Measurements from ENCODE around the gene MCM5.

Gene MCM5

DNA sequence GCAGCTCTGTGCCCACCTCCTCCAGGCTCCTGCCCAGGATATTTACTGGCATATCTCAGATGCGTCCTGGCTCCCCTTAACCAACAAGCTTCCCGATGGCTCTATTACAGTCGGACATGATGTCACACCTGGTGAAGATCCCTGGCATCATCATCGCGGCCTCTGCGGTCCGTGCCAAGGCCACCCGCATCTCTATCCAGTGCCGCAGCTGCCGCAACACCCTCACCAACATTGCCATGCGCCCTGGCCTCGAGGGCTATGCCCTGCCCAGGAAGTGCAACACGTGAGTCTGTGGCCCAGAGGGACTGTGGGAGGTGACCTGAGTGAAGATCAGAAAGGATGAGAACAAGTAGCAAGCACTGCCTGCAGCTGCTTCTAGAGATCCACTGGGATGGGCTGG is 6.5 kb downstream of the MCM5 start:
- no peak overlapping the region for H3K4me3 ChIP-seq (ENCODE audit: low read depth, low read length)
- TF ChIP-seq, protein P1, sequence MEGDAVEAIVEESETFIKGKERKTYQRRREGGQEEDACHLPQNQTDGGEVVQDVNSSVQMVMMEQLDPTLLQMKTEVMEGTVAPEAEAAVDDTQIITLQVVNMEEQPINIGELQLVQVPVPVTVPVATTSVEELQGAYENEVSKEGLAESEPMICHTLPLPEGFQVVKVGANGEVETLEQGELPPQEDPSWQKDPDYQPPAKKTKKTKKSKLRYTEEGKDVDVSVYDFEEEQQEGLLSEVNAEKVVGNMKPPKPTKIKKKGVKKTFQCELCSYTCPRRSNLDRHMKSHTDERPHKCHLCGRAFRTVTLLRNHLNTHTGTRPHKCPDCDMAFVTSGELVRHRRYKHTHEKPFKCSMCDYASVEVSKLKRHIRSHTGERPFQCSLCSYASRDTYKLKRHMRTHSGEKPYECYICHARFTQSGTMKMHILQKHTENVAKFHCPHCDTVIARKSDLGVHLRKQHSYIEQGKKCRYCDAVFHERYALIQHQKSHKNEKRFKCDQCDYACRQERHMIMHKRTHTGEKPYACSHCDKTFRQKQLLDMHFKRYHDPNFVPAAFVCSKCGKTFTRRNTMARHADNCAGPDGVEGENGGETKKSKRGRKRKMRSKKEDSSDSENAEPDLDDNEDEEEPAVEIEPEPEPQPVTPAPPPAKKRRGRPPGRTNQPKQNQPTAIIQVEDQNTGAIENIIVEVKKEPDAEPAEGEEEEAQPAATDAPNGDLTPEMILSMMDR (IDR thresholded peaks at IDR 0.05; ENCODE audit: low read depth, low read length): no peak

DNA sequence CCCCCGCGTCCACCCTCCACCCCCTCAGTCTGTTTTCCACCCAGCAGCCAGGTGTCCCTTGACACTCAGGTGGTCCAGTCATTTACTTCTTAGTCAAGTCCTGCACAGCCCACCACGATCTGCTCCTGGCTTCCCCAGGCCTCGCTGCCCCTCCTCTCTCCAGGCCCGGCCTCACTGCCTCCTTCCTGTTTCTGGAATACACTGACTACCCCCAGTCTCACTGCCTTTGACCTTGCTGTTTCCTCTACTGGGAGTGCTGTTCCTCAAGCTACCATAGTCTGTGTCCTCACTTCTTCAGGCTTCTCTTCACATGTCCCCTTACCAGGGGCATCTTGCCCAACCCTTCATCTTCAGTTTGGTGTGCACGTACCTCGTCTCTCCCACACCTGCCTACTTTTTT is 7.4 kb downstream of the MCM5 start:
- TF ChIP-seq, protein P1 (IDR thresholded peaks at IDR 0.05; ENCODE audit: low read depth, low read length): no peak
- H3K4me3 ChIP-seq (ENCODE audit: low read depth, low read length): no peak overlapping the region

DNA sequence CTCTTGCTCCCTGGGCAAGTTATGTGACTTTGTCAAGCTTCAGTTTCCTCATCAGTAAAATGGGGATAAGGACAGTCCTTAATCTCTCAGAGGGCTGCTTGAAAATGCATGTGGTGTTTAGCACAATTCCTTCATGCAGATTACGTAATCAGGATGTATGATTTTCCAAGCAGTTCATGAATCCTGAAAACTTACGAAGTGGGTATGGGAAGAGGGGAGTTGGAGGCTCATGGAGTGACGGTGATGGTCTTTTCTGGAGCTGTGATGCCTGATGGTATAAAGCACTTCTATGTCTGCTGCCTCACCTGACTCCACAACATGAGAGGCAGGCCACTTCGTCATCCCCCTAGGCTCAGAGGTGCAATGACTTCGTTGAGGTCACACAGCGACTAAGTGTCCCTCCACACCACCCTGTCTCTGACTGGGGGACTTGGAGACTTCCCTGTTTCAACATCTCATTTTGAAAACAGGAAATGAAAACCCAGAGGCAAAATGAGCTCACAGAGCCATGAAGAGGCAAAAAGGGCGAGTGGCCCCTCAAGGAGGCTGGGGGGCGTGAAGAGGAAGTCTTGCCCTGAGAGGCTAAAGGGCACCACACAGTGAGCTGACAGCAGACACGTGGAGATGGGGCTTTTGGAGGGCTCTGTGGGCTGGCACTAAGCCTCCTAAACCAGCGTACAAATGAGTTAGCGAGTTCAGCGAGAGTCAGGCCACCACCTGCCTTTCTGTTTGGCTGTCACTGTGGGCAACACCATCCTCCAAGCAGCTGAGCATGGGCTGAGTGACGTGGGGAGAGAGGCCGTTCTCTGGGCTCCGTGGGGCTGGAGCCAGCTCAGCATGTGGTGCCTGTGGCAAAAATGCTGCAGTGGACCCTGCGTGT is 10.1 kb downstream of the MCM5 start:
- H3K4me3 ChIP-seq (ENCODE audit: low read depth, low read length): no peak overlapping the region

DNA sequence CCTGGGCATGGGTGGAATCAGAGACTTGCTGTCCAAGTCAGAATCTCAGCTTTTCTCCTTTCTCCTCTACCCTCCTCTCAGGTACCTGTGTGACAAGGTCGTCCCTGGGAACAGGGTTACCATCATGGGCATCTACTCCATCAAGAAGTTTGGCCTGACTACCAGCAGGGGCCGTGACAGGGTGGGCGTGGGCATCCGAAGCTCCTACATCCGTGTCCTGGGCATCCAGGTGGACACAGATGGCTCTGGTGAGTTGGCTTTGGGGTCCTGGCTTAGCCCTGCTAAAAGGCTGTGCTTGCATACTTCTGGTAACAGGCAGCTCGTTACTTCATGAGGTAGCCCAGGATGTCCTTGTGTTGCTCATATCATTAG is 10.7 kb downstream of the MCM5 start:
- TF ChIP-seq, protein P1 (IDR thresholded peaks at IDR 0.05; ENCODE audit: low read depth, low read length): no peak
- no peak overlapping the region for H3K4me3 ChIP-seq (ENCODE audit: low read depth, low read length)

More for the DNA sequence above, 10.1 kb downstream of the MCM5 start:
- TF ChIP-seq, protein P1 (IDR thresholded peaks at IDR 0.05; ENCODE audit: low read depth, low read length): no peak

DNA sequence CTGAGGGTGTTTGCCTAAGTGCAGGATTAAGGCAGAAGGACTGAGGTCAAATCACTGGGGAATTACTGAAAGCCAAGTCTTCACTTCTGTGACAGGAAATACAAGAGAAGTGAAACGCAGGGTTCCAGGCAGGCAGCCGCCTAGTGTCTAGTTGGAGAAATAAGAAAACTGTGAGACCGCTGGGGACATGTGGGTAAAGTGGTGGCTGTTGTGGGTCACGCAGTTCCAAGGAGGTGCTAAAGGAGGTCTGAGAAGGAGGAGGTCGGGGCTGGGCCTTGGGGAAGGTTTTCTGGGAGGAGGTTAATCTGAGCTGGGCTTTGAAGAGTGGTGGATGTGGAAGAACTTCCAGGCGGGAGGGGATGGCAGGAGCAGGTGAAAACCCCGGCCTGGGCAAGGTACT is 11.2 kb downstream of the MCM5 start:
- TF ChIP-seq, protein P1 (IDR thresholded peaks at IDR 0.05; ENCODE audit: low read depth, low read length): no peak
- no peak overlapping the region for H3K4me3 ChIP-seq (ENCODE audit: low read depth, low read length)

DNA sequence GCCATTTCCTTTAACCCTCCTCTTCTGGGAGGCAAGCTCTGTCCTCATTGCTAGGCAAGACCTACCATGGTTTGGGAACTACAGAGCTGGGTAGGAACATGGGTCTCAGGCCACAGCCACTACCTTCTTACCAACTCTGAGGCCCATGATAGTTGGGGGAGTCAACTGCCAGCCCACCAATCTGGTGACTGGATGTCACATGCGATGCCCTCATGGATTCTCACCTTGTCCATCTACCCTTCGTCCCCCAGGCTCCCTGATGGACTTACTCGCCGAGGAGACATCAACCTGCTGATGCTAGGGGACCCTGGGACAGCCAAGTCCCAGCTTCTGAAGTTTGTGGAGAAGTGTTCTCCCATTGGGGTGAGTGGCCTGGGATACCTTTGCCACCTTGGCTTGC is 13.7 kb downstream of the MCM5 start:
- H3K4me3 ChIP-seq (ENCODE audit: low read depth, low read length): no peak overlapping the region
- TF ChIP-seq, protein P1 (IDR thresholded peaks at IDR 0.05; ENCODE audit: low read depth, low read length): no peak

DNA sequence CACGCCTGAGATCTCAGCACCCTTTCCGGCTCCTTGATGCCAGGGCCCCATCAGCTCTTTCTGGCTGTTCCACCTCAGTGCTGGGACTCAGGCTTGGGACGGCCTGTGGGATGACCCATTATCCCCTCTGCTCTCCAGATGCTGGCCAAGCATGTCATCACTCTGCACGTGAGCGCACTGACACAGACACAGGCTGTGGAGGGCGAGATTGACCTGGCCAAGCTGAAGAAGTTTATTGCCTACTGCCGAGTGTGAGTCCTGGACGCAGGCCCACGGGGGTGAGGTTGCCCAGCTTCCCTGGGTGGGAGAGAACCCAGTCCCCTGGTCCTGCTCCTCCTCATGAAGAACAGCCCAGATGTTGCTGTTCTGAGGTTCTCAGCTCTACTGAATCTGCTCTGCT is 17.7 kb downstream of the MCM5 start:
- TF ChIP-seq, protein P1 (IDR thresholded peaks at IDR 0.05; ENCODE audit: low read depth, low read length): no peak
- H3K4me3 ChIP-seq (ENCODE audit: low read depth, low read length): no peak overlapping the region

All from WI38 (cell line).